GM18502 (cell line): ENCODE measurements around the gene PRPF8.

Experiments
- ATAC-seq: cut with Tn5 transposase; IDR thresholded peaks from one replicate; pipeline ENCODE4 v1.9.1; 2021; ENCODE audit warnings: mild to moderate bottlenecking; ENCODE audit not compliant: unreplicated experiment, poor library complexity

PRPF8 gene

DNA sequence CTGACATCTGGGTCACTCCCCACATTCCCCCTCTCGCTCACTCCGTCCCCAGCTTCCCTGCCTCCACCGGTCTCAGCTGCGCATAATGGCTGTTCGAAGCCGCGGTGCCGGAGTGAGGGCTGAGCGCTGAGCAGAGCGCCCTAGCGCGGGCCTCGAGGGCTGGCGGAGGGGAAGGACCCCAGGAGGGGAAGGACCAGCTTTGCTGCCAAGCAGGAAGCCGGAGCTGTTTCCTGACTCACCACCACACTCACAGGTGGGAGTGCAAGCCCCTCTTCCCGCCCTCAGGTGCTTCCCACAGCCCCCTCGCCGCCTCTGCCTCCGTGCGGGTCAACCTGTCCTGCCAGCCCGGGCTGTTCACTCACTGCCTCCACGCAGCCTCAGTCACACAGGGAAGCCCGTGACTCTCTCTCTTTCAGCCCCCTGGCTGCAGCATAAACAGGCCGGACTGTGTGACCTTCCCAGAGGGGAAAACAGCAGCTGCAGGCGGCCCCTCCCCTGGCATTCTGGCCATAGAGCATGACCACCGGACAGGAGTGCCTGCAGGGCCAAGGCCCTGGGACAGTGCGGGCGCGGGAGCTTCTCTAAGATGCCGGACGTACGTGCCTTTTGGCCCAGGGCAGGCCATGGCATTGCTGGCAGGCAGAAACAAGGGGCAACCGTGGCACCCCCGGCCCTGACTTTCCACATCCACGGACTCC is 79.7 kb downstream of the PRPF8 start:
- no peak for ATAC-seq

GRCh38 chr17:1601571-1601970 is 83.1 kb downstream of the PRPF8 start:
- ATAC-seq = no peak
